ENCODE measurements around the gene CWC27. TPM values are rescaled to one million over a fixed set of nuclear protein-coding genes. Genes with fewer than 3 reads are reported as not detected.

The CWC27 gene
- total and polyA plus RNA-seq, 2 of the 13 experiments (the other 11 are each of a cell fraction or from before 2014, with no cell fraction given) = 21.1 to 25.7 TPM

- TF ChIP-seq, protein P1, sequence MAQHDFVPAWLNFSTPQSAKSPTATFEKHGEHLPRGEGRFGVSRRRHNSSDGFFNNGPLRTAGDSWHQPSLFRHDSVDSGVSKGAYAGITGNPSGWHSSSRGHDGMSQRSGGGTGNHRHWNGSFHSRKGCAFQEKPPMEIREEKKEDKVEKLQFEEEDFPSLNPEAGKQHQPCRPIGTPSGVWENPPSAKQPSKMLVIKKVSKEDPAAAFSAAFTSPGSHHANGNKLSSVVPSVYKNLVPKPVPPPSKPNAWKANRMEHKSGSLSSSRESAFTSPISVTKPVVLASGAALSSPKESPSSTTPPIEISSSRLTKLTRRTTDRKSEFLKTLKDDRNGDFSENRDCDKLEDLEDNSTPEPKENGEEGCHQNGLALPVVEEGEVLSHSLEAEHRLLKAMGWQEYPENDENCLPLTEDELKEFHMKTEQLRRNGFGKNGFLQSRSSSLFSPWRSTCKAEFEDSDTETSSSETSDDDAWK (CRISPR knock-in tag; IDR thresholded peaks at IDR 0.05) = no peak
- peak; percentile 79; the same call in 1 of the 2 replicates for TF ChIP-seq NRL (CRISPR knock-in tag; IDR thresholded peaks at IDR 0.05; ENCODE audit: borderline replicate concordance)
- TF ChIP-seq CAMTA2 (CRISPR knock-in tag; IDR thresholded peaks at IDR 0.05; ENCODE audit: borderline replicate concordance) = no peak
- TF ChIP-seq, protein P2, sequence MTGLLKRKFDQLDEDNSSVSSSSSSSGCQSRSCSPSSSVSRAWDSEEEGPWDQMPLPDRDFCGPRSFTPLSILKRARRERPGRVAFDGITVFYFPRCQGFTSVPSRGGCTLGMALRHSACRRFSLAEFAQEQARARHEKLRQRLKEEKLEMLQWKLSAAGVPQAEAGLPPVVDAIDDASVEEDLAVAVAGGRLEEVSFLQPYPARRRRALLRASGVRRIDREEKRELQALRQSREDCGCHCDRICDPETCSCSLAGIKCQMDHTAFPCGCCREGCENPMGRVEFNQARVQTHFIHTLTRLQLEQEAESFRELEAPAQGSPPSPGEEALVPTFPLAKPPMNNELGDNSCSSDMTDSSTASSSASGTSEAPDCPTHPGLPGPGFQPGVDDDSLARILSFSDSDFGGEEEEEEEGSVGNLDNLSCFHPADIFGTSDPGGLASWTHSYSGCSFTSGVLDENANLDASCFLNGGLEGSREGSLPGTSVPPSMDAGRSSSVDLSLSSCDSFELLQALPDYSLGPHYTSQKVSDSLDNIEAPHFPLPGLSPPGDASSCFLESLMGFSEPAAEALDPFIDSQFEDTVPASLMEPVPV (CRISPR knock-in tag; IDR thresholded peaks at IDR 0.05) = no peak
- no peak for TF ChIP-seq KLF11 (CRISPR knock-in tag; IDR thresholded peaks at IDR 0.05)
- TF ChIP-seq, protein P3, sequence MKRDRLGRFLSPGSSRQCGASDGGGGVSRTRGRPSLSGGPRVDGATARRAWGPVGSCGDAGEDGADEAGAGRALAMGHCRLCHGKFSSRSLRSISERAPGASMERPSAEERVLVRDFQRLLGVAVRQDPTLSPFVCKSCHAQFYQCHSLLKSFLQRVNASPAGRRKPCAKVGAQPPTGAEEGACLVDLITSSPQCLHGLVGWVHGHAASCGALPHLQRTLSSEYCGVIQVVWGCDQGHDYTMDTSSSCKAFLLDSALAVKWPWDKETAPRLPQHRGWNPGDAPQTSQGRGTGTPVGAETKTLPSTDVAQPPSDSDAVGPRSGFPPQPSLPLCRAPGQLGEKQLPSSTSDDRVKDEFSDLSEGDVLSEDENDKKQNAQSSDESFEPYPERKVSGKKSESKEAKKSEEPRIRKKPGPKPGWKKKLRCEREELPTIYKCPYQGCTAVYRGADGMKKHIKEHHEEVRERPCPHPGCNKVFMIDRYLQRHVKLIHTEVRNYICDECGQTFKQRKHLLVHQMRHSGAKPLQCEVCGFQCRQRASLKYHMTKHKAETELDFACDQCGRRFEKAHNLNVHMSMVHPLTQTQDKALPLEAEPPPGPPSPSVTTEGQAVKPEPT (CRISPR knock-in tag; IDR thresholded peaks at IDR 0.05; ENCODE audit: low read depth) = no peak
- TF ChIP-seq, protein P4, sequence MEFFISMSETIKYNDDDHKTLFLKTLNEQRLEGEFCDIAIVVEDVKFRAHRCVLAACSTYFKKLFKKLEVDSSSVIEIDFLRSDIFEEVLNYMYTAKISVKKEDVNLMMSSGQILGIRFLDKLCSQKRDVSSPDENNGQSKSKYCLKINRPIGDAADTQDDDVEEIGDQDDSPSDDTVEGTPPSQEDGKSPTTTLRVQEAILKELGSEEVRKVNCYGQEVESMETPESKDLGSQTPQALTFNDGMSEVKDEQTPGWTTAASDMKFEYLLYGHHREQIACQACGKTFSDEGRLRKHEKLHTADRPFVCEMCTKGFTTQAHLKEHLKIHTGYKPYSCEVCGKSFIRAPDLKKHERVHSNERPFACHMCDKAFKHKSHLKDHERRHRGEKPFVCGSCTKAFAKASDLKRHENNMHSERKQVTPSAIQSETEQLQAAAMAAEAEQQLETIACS (CRISPR knock-in tag; IDR thresholded peaks at IDR 0.05) = no peak
- peak; percentile 61; the same call in 1 of the 2 replicates for TF ChIP-seq ATF3 (CRISPR knock-in tag; IDR thresholded peaks at IDR 0.05)
- TF ChIP-seq ZNF737 (CRISPR knock-in tag; IDR thresholded peaks at IDR 0.05; ENCODE audit: borderline replicate concordance) = no peak
- TF ChIP-seq RAD21 (CRISPR knock-in tag; IDR thresholded peaks at IDR 0.05) = 0 out of 2 replicates have a peak, but pooled peaks have one; percentile 8
- TF ChIP-seq TBX3 (IDR thresholded peaks at IDR 0.05; ENCODE audit: borderline replicate concordance) = no peak
- no peak for TF ChIP-seq ARID2 (CRISPR knock-in tag; IDR thresholded peaks at IDR 0.05; ENCODE audit: borderline replicate concordance)
- peak; percentile 75 to 82 for TF ChIP-seq MAFK (conservative IDR thresholded peaks at IDR 0.05 in 1 of 2, IDR thresholded peaks at IDR 0.05 in 1 of 2; ENCODE audit: low read length in 2 of 2)
These were observed 266.8 kb downstream of the CWC27 start (continued) for GRCh38 chr5:65035211-65036206.
